HG02840 (cell line): ENCODE results near the gene MCOLN2.
"Not testable (repeated sequence)": the region's sequence is repeated elsewhere in the genome, so short reads cannot be mapped to it uniquely, and the experiment has no call there.

Source experiments
- ATAC-seq: cut with Tn5 transposase; IDR thresholded peaks from one replicate; pipeline ENCODE4 v1.9.1; 2021; ENCODE audit warnings: mild to moderate bottlenecking, moderate library complexity, moderate number of reproducible peaks; ENCODE audit not compliant: unreplicated experiment, low FRiP score

Gene MCOLN2

GRCh38 chr1:84907095-84907827 is 89.7 kb downstream of the MCOLN2 start:
- no peak for ATAC-seq

DNA sequence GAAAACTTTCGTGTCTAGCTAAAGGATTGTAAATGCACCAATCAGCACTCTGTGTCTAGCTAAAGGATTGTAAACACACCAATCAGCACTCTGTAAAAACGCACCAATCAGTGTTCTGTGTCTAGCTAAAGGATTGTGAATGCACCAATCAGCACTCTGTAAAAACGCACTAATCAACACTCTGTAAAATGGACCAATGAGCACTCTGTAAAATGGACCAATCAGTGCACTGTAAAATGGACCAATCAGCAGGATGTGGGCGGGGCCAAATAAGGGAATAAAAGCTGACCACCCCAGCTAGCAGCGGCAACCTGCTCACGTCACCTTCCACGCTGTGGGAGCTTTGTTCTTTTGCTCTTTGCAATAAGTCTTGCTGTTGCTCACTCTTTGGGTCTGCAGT is 94.2 kb downstream of the MCOLN2 start:
- not testable (repeated sequence) for ATAC-seq

DNA sequence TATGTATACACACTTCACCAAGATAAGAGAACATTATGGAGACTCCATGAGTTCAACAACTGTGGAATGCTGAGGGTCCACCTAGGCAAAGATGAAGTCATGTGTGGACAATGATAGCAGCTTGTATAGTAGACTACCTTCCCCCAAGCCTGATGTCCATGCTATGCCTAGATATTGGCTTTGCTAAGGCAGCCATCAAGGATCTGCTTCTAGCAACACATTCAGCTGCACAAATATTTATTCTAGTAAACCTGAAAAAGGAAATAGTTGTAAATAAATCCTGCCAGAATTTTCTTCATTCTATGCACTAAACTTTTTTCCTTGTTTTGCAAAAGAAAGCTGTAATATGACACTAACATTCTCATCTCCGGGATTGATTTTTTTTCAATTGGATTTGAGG is 96.9 kb downstream of the MCOLN2 start:
- ATAC-seq: no peak

GRCh38 chr1:84896279-84896678 is 100.6 kb downstream of the MCOLN2 start:
- ATAC-seq: no peak

DNA sequence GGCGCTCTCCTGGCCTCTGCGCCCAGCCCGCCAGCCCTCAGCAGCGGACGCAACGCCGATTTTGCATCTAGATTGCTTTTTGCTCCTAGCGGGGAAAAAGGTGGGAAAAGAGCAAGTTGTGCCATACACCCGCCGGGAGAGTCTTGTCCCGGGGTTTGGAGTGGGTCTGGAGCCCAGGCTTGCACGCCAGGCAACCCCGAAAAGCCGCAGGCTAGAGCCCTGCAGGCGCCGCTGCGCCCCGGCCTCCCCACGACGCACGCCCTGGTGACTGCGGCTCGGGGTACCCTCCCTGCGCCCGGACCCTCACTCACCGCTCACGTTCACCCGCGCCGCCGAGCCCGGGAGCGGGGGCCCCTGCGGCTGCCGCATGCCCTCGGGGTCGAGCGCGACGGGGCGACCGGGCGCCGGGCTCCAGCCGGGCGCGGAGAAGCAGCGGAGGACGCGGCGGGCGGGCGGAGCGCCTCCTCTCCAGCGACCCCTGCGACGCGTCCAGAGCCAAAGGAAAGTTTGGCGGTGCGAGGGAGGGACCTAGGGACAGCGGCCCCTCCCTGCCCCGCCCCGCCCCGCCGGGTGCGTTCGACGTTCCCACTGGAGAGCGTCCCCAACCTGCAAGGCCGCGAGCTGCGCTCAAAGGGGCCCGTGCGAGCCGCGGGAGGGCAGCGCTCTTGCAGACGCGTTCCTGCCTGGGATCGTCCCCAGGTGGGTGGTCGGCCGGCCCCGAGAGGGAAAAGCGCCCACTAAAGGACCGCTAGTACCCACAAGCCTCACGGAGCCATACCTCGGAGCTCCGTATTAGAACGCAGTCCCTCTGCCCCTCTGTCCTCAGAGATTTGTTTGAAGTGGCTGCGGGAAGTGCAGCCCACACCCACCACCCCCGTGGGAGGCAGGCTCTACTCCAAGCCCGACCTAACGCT is 104.0 kb downstream of the MCOLN2 start, which contains the start of gene LPAR3:
TSS of gene LPAR3 (minus strand) at position 502 of the 914 bp plus-strand sequence. CDS start 27,086 bp downstream, outside the sequence.
- no peak for ATAC-seq

DNA sequence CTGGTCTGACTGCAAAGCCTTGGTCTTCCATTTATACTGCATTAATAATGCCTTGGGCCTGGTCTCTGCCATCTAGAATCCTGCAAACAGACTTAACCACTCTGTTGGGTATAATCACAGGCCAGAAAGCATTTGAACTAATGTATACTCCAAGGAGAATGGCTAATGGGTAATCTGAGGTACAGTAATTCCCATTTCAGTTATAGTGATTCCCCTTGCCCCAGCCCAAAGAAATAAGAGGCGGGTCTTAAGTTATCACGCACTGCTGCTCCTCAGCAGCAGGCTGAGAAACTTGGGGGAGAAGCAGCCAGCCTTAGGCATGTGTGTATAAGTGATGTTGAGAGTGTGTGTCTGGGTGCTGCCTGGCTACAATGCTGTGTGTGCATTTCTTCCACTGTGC is 106.3 kb downstream of the MCOLN2 start:
- ATAC-seq: no peak

GRCh38 chr1:84889437-84889836 is 107.5 kb downstream of the MCOLN2 start:
- no peak for ATAC-seq

DNA sequence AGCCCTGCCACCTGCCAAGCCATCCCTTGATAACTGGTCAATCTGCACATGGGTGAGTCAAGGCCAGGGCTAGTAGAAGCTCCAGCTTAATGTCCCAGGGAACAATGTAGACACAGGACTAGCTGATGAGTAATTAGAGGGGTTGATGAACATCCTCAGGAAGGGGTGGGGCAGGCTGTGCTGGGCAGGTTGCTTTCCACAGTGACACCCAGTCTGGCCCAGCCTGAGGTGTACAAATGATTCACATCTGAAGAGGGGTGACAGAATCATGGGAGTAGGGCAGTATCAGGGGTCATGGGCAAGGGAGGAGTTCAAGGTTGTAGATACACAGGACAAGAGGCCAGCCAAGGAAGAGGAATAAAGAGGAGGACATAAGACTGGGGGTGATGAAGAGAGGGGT is 108.2 kb downstream of the MCOLN2 start:
- no peak for ATAC-seq

GRCh38 chr1:84887261-84887934 is 109.5 kb downstream of the MCOLN2 start:
- no peak for ATAC-seq

- no peak for ATAC-seq
Measured at GRCh38 chr1:84885469-84885868, 111.4 kb downstream of the MCOLN2 start.

- no peak for ATAC-seq
Measured at GRCh38 chr1:84884671-84885389, 112.1 kb downstream of the MCOLN2 start.

GRCh38 chr1:84883286-84883685 is 113.6 kb downstream of the MCOLN2 start:
- no peak for ATAC-seq

DNA sequence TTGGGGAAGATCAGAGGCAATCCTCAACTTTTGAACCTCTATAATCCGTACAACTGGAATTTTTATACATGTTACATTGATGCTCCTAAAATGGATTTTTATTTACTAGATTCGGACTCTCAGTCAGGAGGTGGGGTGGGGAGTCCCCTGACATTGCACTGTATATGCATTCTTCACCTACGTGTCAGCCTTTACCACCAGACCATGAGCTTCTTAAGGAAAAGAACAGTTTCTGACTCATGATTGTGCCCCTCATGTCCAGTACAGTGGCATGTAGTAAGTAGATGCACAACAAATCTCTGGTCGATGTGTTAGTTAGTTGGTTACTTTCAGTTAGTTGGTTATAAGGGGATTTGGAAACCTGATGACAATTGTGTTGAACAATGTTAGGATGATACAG is 119.3 kb downstream of the MCOLN2 start:
- ATAC-seq: no peak

DNA sequence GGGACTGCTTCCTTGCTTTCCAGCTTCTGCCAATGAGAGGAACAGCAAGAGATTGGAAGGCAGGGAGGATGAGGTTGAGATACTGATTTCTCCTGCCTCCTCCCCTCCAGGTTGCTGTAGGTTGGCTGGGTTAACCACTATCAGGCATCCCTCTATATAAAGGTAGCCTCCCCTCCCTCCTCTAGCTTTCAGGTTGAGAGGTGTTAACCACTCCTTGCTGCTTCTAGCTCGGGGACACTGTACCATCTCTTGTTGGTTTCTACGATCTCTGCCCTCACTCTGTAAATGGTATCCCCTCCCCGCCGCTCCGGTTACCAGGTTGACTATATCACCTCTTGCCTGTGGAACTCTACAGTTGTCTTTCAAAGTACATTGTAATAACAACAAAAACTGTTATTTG is 120.6 kb downstream of the MCOLN2 start:
- no peak for ATAC-seq
